Measurements from ENCODE around the gene ZDHHC7. TPM values are rescaled to one million over a fixed set of nuclear protein-coding genes. Genes with fewer than 3 reads are reported as not detected.

Gene ZDHHC7
- total RNA-seq, 1 donor from 2014 or later = 45.4 TPM

DNA sequence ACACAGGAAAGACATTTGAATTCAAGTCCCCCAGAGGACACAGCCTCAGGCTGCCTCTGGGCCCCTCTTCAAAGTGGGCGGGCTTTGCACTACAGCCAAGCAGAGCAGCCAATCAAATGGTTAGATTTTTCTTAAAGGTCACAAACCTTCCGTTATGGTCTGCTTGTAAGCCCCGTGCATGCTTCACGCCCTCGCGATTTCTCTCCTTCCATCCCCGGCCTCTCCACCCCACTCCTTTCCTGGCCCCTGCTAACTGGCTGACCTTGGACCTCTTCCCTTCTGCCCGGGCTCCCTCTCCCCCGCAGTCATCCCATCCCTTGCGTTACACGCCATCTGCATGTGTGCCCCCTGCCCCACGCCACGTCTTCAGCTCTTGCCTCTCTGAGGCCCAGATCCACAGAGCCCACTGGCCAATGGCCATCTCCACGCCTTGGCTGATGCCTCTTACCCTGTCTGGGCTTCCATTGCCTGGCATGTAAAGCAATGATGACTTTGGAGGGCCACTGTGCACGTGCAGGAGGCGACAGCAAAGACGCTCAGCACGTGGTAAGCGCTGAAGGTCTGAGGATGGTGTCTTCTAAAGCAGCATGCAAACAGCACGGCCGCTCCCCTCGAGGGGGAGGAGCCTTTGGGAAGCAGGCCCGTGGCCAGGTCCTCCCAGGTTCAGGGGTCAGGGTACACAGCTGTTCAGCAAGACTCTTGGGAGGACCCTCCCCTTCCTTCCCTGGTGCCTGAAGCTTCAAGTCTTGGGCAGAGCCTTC, 86.8 kb downstream of the ZDHHC7 start:
- Mint-ChIP-seq H3K27me3 (ENCODE audit: low read depth) (no peaks in the 10 kb centered on the region), H3K4me3 (no peak overlapping the region), H3K9me3 (no peaks in the 10 kb centered on the region), H3K27ac (no peak overlapping the region), H3K36me3 (no peaks in the 10 kb centered on the region), H3K4me1 (peaks cover 23% of the 10 kb centered on the region)
- TF ChIP-seq, protein P1, sequence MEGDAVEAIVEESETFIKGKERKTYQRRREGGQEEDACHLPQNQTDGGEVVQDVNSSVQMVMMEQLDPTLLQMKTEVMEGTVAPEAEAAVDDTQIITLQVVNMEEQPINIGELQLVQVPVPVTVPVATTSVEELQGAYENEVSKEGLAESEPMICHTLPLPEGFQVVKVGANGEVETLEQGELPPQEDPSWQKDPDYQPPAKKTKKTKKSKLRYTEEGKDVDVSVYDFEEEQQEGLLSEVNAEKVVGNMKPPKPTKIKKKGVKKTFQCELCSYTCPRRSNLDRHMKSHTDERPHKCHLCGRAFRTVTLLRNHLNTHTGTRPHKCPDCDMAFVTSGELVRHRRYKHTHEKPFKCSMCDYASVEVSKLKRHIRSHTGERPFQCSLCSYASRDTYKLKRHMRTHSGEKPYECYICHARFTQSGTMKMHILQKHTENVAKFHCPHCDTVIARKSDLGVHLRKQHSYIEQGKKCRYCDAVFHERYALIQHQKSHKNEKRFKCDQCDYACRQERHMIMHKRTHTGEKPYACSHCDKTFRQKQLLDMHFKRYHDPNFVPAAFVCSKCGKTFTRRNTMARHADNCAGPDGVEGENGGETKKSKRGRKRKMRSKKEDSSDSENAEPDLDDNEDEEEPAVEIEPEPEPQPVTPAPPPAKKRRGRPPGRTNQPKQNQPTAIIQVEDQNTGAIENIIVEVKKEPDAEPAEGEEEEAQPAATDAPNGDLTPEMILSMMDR (IDR thresholded peaks at IDR 0.05; ENCODE audit: unreplicated experiment) = no peak
- DNase-seq (ENCODE audit: low spot score in 2 of 2, unreplicated experiment in 2 of 2) = no peak

Other genes starting within 250 kb of the ZDHHC7 start
- gene CRISPLD2, start 191.6 kb downstream of the ZDHHC7 start, total RNA-seq = 72.4 to 83.0 TPM (median 80.1 TPM) in 3 replicates
- gene KIAA0513, start 16.3 kb upstream of the ZDHHC7 start, total RNA-seq = 6.0 to 7.5 TPM (median 6.8 TPM) in 3 replicates
- not detected in 3 replicates for gene CIBAR2, start 100.9 kb upstream of the ZDHHC7 start, total RNA-seq